ENCODE results near the gene TMEM127.
"Not testable (repeated sequence)": the region's sequence is repeated elsewhere in the genome, so short reads cannot be mapped to it uniquely, and the experiment has no call there.

Gene TMEM127

GRCh38 chr2:96262306-96262705 lies 3.5 kb downstream of the TMEM127 start:
- DNase-seq: no peak

- no peak for DNase-seq
These were observed 4.3 kb downstream of the TMEM127 start for GRCh38 chr2:96261328-96262003.

GRCh38 chr2:96260387-96261260 lies 5.2 kb downstream of the TMEM127 start:
- DNase-seq: peak in 1 of 5 donors; percentile 52

- no peak for DNase-seq
These were observed 6.3 kb downstream of the TMEM127 start for GRCh38 chr2:96259497-96259921.

- no peak for DNase-seq
These were observed 7.4 kb downstream of the TMEM127 start for GRCh38 chr2:96258166-96259022.

GRCh38 chr2:96257744-96258143 lies 8.1 kb downstream of the TMEM127 start:
- DNase-seq: not testable (repeated sequence)

- no peak for DNase-seq
These were observed 9.1 kb downstream of the TMEM127 start for GRCh38 chr2:96256611-96257113.

GRCh38 chr2:96254571-96254970 lies 11.2 kb downstream of the TMEM127 start:
- no peak for DNase-seq

GRCh38 chr2:96253006-96253405 lies 12.8 kb downstream of the TMEM127 start:
- DNase-seq: no peak

- DNase-seq: no peak
These were observed 13.3 kb downstream of the TMEM127 start for GRCh38 chr2:96252526-96252925.

- DNase-seq: no peak
These were observed 14.0 kb downstream of the TMEM127 start for GRCh38 chr2:96251721-96252292.

GRCh38 chr2:96250188-96250587 lies 15.6 kb downstream of the TMEM127 start:
- DNase-seq: no peak

GRCh38 chr2:96249654-96250053 lies 16.1 kb downstream of the TMEM127 start:
- DNase-seq: no peak

- DNase-seq: no peak
These were observed 17.2 kb downstream of the TMEM127 start for GRCh38 chr2:96248624-96249023.

GRCh38 chr2:96247896-96248295 lies 17.9 kb downstream of the TMEM127 start:
- DNase-seq: no peak

GRCh38 chr2:96247009-96247408 lies 18.8 kb downstream of the TMEM127 start:
- no peak for DNase-seq

- peak in 1 of 5 donors; percentile 61 for DNase-seq
These were observed 20.0 kb downstream of the TMEM127 start for GRCh38 chr2:96245609-96246390.

- DNase-seq: no peak
These were observed 22.0 kb downstream of the TMEM127 start for GRCh38 chr2:96243843-96244242.

- DNase-seq: peak in 4 of 5 donors; percentile 19 to 90 (median 36)
These were observed 23.7 kb downstream of the TMEM127 start for GRCh38 chr2:96241900-96242611.

- no peak for DNase-seq
These were observed 24.6 kb downstream of the TMEM127 start for GRCh38 chr2:96241227-96241626.
